ENCODE measurements around the gene DYSF. TPM values are rescaled to one million over a fixed set of nuclear protein-coding genes. Genes with fewer than 3 reads are reported as not detected.
A peak's percentile ranks its signal among the peaks of the same experiment; 100 is the strongest.

The DYSF gene
- total RNA-seq, 1 experiment from 2014 or later = 5.5 TPM

DNA sequence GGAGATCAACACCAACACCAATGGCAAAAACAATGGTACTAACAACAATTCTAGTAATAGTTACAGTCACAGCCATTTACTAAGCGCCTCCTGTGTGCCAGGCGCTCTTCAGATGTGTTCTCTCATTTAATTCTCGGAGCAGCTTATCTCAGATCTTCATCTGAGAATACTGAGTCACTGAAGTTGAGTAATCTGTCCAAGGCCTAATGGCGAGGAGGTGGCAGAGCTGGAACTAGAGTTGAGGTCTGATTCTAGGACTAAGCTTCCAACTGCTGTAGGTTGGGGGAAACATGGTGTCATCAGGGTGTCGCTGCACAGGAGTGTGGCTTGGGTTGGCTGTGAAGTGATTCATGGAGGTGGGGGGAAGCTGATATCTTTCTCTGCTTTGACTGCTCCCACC, 156.1 kb downstream of the DYSF start:
- H3K9me3 Mint-ChIP-seq = no peaks in the 10 kb centered on the region; a peak in 1 of 5 replicates
- no peak overlapping the region for H3K27ac ChIP-seq (ENCODE audit: insufficient read length, low read depth, low read length)
- peaks cover 18 to 21% of the 10 kb centered on the region in 2 experiments for H3K4me1 Mint-ChIP-seq
- no peak overlapping the region for H2BK120ac ChIP-seq (ENCODE audit: low read depth, low read length, poor library complexity, severe bottlenecking)
- no peak overlapping the region for H2BK5ac ChIP-seq (ENCODE audit: insufficient read length, low read length)
- no peak overlapping the region for H3K4me2 ChIP-seq (ENCODE audit: insufficient read depth, insufficient read length, low read length)
- H3K9ac ChIP-seq (ENCODE audit: extremely low read depth, insufficient read length, low read length) = no peak overlapping the region
- H4K8ac ChIP-seq (replicated peaks; ENCODE audit: insufficient read length, low read depth, low read length) = no peak overlapping the region
- no peak overlapping the region for H3K4me3 Mint-ChIP-seq
- TF ChIP-seq, protein P1, sequence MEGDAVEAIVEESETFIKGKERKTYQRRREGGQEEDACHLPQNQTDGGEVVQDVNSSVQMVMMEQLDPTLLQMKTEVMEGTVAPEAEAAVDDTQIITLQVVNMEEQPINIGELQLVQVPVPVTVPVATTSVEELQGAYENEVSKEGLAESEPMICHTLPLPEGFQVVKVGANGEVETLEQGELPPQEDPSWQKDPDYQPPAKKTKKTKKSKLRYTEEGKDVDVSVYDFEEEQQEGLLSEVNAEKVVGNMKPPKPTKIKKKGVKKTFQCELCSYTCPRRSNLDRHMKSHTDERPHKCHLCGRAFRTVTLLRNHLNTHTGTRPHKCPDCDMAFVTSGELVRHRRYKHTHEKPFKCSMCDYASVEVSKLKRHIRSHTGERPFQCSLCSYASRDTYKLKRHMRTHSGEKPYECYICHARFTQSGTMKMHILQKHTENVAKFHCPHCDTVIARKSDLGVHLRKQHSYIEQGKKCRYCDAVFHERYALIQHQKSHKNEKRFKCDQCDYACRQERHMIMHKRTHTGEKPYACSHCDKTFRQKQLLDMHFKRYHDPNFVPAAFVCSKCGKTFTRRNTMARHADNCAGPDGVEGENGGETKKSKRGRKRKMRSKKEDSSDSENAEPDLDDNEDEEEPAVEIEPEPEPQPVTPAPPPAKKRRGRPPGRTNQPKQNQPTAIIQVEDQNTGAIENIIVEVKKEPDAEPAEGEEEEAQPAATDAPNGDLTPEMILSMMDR (conservative IDR thresholded peaks at IDR 0.05) = no peak
- no peaks in the 10 kb centered on the region for H3K23me2 ChIP-seq (ENCODE audit: insufficient read length, low read depth, low read length, poor library complexity, severe bottlenecking)
- 0 out of 7 replicates have a peak overlapping the region, but pooled peaks of 1 of the 3 experiments have one; percentile 12 for H3K27ac Mint-ChIP-seq
- no peaks in the 10 kb centered on the region for H3K79me1 ChIP-seq (ENCODE audit: insufficient read depth, low read depth, low read length, poor library complexity, severe bottlenecking)
- no peaks in the 10 kb centered on the region for H3K27me3 ChIP-seq (ENCODE audit: insufficient read depth, low read length)
- H3K18ac ChIP-seq (ENCODE audit: insufficient read length, low read depth, low read length) = no peak overlapping the region
- no peak overlapping the region for H2AK5ac ChIP-seq (ENCODE audit: insufficient read length, low read length)
- peaks cover 0 to 3% (median 0%) of the 10 kb centered on the region in 3 experiments; a peak in 1 of 7 replicates for H3K36me3 Mint-ChIP-seq (ENCODE audit: insufficient read depth in 1 of 3, low read depth in 3 of 3)
- no CpG with 5 or more reads among the region's 5 CpGs for whole genome bisulfite sequencing (ENCODE audit: extremely low coverage, insufficient read length, low lambda C conversion rate)
- H4K5ac ChIP-seq (ENCODE audit: insufficient read length, low read depth, low read length) = no peak overlapping the region
- no peaks in the 10 kb centered on the region for H3K79me2 ChIP-seq (ENCODE audit: insufficient read depth, low read length)
- no peak overlapping the region for H3K14ac ChIP-seq (ENCODE audit: insufficient read depth, low read length)
- no peak overlapping the region for H3T11ph ChIP-seq (ENCODE audit: low read length)
- H3K9me3 ChIP-seq (ENCODE audit: control insufficient read depth, low read depth, low read length) = no peaks in the 10 kb centered on the region
- no peak overlapping the region for H2AFZ ChIP-seq (ENCODE audit: low read length)
- H3K4ac ChIP-seq (ENCODE audit: low read depth, low read length) = no peak overlapping the region
- H2BK15ac ChIP-seq (ENCODE audit: low read depth, low read length) = no peak overlapping the region
- H2BK20ac ChIP-seq (ENCODE audit: low read depth, low read length, poor library complexity, severe bottlenecking) = no peak overlapping the region
- no peak overlapping the region for H4K91ac ChIP-seq (ENCODE audit: insufficient read length, low read depth, low read length)
- no peaks in the 10 kb centered on the region for H4K20me1 ChIP-seq (ENCODE audit: control insufficient read depth, insufficient read depth, insufficient read length)
- DNase-seq = no peak
- H2BK12ac ChIP-seq (ENCODE audit: insufficient read length, low read depth, low read length) = no peak overlapping the region
- no peak overlapping the region for H3K23ac ChIP-seq (ENCODE audit: insufficient read length, low read depth, low read length)
- no peak overlapping the region for H3K56ac ChIP-seq (ENCODE audit: insufficient read length, low read depth, low read length)
- peaks cover 8% of the 10 kb centered on the region; the same call in 1 of the 2 replicates for H3K4me1 ChIP-seq (ENCODE audit: insufficient read depth, low read length)
- H3K27me3 Mint-ChIP-seq (ENCODE audit: low read depth) = peaks cover 10% of the 10 kb centered on the region

Data from H9 (cell line).